Liver (tissue), 9 donors: ENCODE measurements around the gene ANKZF1. TPM values are rescaled to one million over a fixed set of nuclear protein-coding genes. Genes with fewer than 3 reads are reported as not detected.

Experiments used
- DNase-seq: peaks from one replicate; pipeline ENCODE4 v3.0.0-alpha.2; 2017; ENCODE audit warnings: low spot score
- H3K27ac ChIP-seq, 2 donors: one replicate each; pipeline ENCODE4 v1.7.0; 2013; ENCODE audit warnings: inconsistent platforms in 2 of 2, low read length in 2 of 2, control low read depth in 1 of 2, low read depth in 1 of 2, mild to moderate bottlenecking in 1 of 2
- H3K27me3 ChIP-seq, 4 donors: one replicate each; pipeline versions ENCODE4 v1.6.1 to v1.7.0; 2013; ENCODE audit warnings: low read length in 3 of 4, inconsistent platforms in 1 of 4, mild to moderate bottlenecking in 1 of 4, moderate library complexity in 1 of 4; ENCODE audit not compliant: control insufficient read depth in 4 of 4, insufficient read depth in 4 of 4
- H3K36me3 ChIP-seq, 4 donors: one replicate each; pipeline versions ENCODE4 v1.6.1 to v1.7.0; 2013; ENCODE audit warnings: low read length in 3 of 4, mild to moderate bottlenecking in 3 of 4, low read depth in 1 of 4, moderate library complexity in 1 of 4; ENCODE audit not compliant: control insufficient read depth in 4 of 4, insufficient read depth in 3 of 4
- H3K4me1 ChIP-seq, 4 donors: one replicate each; pipeline versions ENCODE4 v1.6.1 to v1.7.0; 2013; ENCODE audit warnings: low read length in 3 of 4, mild to moderate bottlenecking in 3 of 4, moderate library complexity in 1 of 4; ENCODE audit not compliant: control insufficient read depth in 4 of 4, insufficient read depth in 4 of 4
- H3K4me3 ChIP-seq, 3 donors: one replicate each; pipeline versions ENCODE4 v1.6.1 to v1.7.0; 2013; ENCODE audit warnings: low read length in 3 of 3, control low read depth in 1 of 3, low read depth in 1 of 3, mild to moderate bottlenecking in 1 of 3
- H3K9ac ChIP-seq, 2 donors: one replicate each; pipeline ENCODE4 v1.7.0; 2013; ENCODE audit warnings: low read length in 2 of 2, mild to moderate bottlenecking in 2 of 2, moderate library complexity in 2 of 2, control low read depth in 1 of 2, low read depth in 1 of 2
- H3K9me3 ChIP-seq, 4 donors: one replicate each; pipeline versions ENCODE4 v1.6.1 to v1.7.0; 2013; ENCODE audit warnings: low read length in 3 of 4; ENCODE audit not compliant: control insufficient read depth in 4 of 4
- EGR1 ChIP-seq, 2 donors: IDR thresholded peaks; 2 replicates each; pipeline ENCODE4 v1.6.1; 2016 to 2018; ENCODE audit warnings: antibody characterized with exemption in 2 of 2, low read depth in 2 of 2
- FOXA1 ChIP-seq: IDR thresholded peaks from 2 replicates; pipeline ENCODE4 v1.6.1; 2016; ENCODE audit warnings: antibody characterized with exemption
- FOXA2 ChIP-seq: IDR thresholded peaks from 2 replicates; pipeline ENCODE4 v1.6.1; 2016; ENCODE audit warnings: antibody characterized with exemption
- GABPA ChIP-seq, 2 donors: IDR thresholded peaks in 1 of 2; conservative IDR thresholded peaks in 1 of 2; 2 replicates each; pipeline ENCODE4 v1.6.1; 2016; ENCODE audit warnings: antibody characterized with exemption in 2 of 2, mild to moderate bottlenecking in 1 of 2, moderate library complexity in 1 of 2
- HNF4A ChIP-seq, 2 donors: conservative IDR thresholded peaks; 2 replicates each; pipeline ENCODE4 v1.6.1; 2016; ENCODE audit warnings: antibody characterized with exemption in 2 of 2, mild to moderate bottlenecking in 2 of 2
- HNF4G ChIP-seq: IDR thresholded peaks from 2 replicates; pipeline ENCODE4 v1.6.1; 2016; ENCODE audit warnings: antibody characterized with exemption
- JUND ChIP-seq, 2 donors: IDR thresholded peaks; 2 replicates each; pipeline ENCODE4 v1.6.1; 2016; ENCODE audit warnings: antibody characterized with exemption in 2 of 2
- NR2F2 ChIP-seq: IDR thresholded peaks from 2 replicates; pipeline ENCODE4 v1.6.1; 2016; ENCODE audit warnings: antibody characterized with exemption
- RAD21 ChIP-seq, 2 donors: IDR thresholded peaks; 2 replicates each; pipeline ENCODE4 v1.6.1; 2016; ENCODE audit warnings: antibody characterized with exemption in 2 of 2, mild to moderate bottlenecking in 2 of 2
- RXRA ChIP-seq, 2 donors: IDR thresholded peaks; 2 replicates each; pipeline ENCODE4 v1.6.1; 2017 to 2018; ENCODE audit warnings: antibody characterized with exemption in 2 of 2, mild to moderate bottlenecking in 1 of 2
- SP1 ChIP-seq: IDR thresholded peaks from 2 replicates; pipeline ENCODE4 v1.6.1; 2018; ENCODE audit warnings: antibody characterized with exemption, mild to moderate bottlenecking
- TAF1 ChIP-seq: conservative IDR thresholded peaks from 2 replicates; pipeline ENCODE4 v1.6.1; 2016; ENCODE audit warnings: antibody characterized with exemption, mild to moderate bottlenecking
- YY1 ChIP-seq: IDR thresholded peaks from 2 replicates; pipeline ENCODE4 v1.6.1; 2016; ENCODE audit warnings: antibody characterized with exemption, mild to moderate bottlenecking
- WGBS: extraction: QIAGEN DNeasy Blood & Tissue Kit; methylation state at CpG from one replicate; pipeline ENCODE4 v1.1.7; 2013; 5-methylcytosine and 5-hydroxymethylcytosine counted together
- polyA plus RNA-seq, 2 donors: library from polyadenylated mRNA; stranded (reverse) in 1 of 2; unstranded in 1 of 2; fragments of 200-250 nt in 1 of 2; fragments of >200 nt in 1 of 2; fragmentation: Nextera tagmentation in 1 of 2; extraction: Ambion mirVana in 1 of 2; gene quantifications; one replicate each; pipeline versions ENCODE4 v1.2.1 to v1.2.3, GENCODE V29; 2013 to 2015
- total RNA-seq, 2 donors: library from RNA; depleted of rRNA; stranded (reverse); fragments of >200 nt; gene quantifications; one replicate each; pipeline ENCODE4 v1.2.3, GENCODE V29; 2014
- TF ChIP-seq, protein P1 (sequence below): IDR thresholded peaks from 2 replicates; pipeline ENCODE4 v1.6.1; 2016; ENCODE audit warnings: antibody characterized with exemption, mild to moderate bottlenecking
- TF ChIP-seq, protein P2 (sequence below): fragments of 150-350 bp; IDR thresholded peaks from 2 replicates; pipeline ENCODE4 v1.5.1; 2017; ENCODE audit warnings: improper control_type of control experiment, low read depth, low read length; ENCODE audit not compliant: missing input control
- TF ChIP-seq, protein P3 (sequence below): IDR thresholded peaks from 2 replicates; pipeline ENCODE4 v1.6.1; 2016; ENCODE audit warnings: antibody characterized with exemption
- TF ChIP-seq, protein P4 (sequence below): IDR thresholded peaks from 2 replicates; pipeline ENCODE4 v1.6.1; 2016; ENCODE audit warnings: antibody characterized with exemption
- TF ChIP-seq, protein P5 (sequence below): IDR thresholded peaks from 2 replicates; pipeline ENCODE4 v1.6.1; 2016; ENCODE audit warnings: antibody characterized with exemption
- donor health status: healthy.
- donor health status: healthy.
- donor health status: healthy.
- donor health status: healthy.
- donor health status: healthy.

The ANKZF1 gene, protein sequence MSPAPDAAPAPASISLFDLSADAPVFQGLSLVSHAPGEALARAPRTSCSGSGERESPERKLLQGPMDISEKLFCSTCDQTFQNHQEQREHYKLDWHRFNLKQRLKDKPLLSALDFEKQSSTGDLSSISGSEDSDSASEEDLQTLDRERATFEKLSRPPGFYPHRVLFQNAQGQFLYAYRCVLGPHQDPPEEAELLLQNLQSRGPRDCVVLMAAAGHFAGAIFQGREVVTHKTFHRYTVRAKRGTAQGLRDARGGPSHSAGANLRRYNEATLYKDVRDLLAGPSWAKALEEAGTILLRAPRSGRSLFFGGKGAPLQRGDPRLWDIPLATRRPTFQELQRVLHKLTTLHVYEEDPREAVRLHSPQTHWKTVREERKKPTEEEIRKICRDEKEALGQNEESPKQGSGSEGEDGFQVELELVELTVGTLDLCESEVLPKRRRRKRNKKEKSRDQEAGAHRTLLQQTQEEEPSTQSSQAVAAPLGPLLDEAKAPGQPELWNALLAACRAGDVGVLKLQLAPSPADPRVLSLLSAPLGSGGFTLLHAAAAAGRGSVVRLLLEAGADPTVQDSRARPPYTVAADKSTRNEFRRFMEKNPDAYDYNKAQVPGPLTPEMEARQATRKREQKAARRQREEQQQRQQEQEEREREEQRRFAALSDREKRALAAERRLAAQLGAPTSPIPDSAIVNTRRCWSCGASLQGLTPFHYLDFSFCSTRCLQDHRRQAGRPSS
- 10 to 100 TPM; 15.5 to 30.6 TPM for total RNA-seq
- polyA plus RNA-seq = 10 to 100 TPM in 1 of 2 donors, 1 to 10 TPM in 1; 9.0 to 25.5 TPM

DNA sequence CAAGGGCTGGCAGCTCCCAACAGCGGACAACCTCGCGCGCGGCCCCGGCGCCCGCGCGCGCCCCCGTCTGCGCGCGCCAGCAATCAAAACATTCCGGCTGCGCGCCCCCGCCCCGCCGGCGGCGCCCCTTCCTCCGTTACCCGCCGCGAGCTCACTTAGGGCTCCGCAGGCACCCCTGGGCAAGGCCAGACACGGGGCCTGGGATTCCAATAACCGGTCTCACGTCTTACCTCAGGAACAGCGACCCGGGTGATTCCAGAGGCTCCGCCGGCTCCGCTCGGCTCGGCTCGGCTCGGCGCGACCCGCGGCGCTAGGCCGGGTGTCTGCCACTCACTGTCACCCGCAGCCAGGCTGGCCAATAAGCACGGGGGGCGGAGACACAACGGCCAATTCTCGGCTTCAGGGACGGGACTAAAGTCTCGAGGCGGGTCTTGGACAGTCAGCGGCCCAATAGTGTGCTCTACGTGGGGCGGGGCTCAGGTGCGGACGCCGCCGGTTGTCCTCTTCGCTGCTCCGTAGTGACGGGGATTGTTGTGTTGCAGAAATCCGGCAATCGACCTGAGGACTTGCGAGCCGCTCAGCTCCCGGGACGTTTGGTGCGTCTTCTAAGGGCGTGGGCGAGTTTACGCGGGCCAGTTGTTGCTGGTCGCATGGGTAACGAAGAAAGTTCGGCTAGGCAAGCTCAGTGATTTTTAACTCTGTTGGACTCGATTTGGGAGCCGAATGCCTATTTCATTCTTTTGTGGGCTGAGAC lies at the start of gene ANKZF1, which contains the start of gene ATG9A:
Gene ANKZF1 (plus strand): TSS at position 502 of the 754 bp plus-strand sequence. CDS start 452 bp downstream, outside the sequence.
Gene ATG9A (minus strand): TSS at position 332 of the 754 bp plus-strand sequence. CDS start 1,612 bp downstream, outside the sequence.
- peaks cover 2 to 41% (median 36%) of the 10 kb centered on the region in 4 donors for H3K36me3 ChIP-seq
- DNase-seq = peak; percentile 98

More for the DNA sequence above, at the start of gene ANKZF1, which contains the start of gene ATG9A:
- H3K4me3 ChIP-seq = peak within 1 kb of the TSS; percentile 87 to 97 (median 89)
- no peaks in the 10 kb centered on the region for H3K27me3 ChIP-seq
- peak within 1 kb of the TSS; percentile 90 to 97 for H3K27ac ChIP-seq
- H3K9ac ChIP-seq = peak within 1 kb of the TSS; percentile 85 to 94
- WGBS = under 1% methylated on average over 80 of the region's 80 CpGs
- peaks cover 7 to 22% (median 18%) of the 10 kb centered on the region in 4 donors for H3K4me1 ChIP-seq
- H3K9me3 ChIP-seq = no peaks in the 10 kb centered on the region
- no peak for TF ChIP-seq NR2F2
- TF ChIP-seq, protein P1, sequence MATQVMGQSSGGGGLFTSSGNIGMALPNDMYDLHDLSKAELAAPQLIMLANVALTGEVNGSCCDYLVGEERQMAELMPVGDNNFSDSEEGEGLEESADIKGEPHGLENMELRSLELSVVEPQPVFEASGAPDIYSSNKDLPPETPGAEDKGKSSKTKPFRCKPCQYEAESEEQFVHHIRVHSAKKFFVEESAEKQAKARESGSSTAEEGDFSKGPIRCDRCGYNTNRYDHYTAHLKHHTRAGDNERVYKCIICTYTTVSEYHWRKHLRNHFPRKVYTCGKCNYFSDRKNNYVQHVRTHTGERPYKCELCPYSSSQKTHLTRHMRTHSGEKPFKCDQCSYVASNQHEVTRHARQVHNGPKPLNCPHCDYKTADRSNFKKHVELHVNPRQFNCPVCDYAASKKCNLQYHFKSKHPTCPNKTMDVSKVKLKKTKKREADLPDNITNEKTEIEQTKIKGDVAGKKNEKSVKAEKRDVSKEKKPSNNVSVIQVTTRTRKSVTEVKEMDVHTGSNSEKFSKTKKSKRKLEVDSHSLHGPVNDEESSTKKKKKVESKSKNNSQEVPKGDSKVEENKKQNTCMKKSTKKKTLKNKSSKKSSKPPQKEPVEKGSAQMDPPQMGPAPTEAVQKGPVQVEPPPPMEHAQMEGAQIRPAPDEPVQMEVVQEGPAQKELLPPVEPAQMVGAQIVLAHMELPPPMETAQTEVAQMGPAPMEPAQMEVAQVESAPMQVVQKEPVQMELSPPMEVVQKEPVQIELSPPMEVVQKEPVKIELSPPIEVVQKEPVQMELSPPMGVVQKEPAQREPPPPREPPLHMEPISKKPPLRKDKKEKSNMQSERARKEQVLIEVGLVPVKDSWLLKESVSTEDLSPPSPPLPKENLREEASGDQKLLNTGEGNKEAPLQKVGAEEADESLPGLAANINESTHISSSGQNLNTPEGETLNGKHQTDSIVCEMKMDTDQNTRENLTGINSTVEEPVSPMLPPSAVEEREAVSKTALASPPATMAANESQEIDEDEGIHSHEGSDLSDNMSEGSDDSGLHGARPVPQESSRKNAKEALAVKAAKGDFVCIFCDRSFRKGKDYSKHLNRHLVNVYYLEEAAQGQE = no peak
- TF ChIP-seq JUND (IDR thresholded peaks at IDR 0.05) = peak in 1 of 2 donors; percentile 69
- peak; percentile 38 to 54 for TF ChIP-seq RAD21 (IDR thresholded peaks at IDR 0.05)
- no peak for TF ChIP-seq HNF4G
- no peak for TF ChIP-seq FOXA1
- TF ChIP-seq SP1 = peak; percentile 95
- TF ChIP-seq, protein P2, sequence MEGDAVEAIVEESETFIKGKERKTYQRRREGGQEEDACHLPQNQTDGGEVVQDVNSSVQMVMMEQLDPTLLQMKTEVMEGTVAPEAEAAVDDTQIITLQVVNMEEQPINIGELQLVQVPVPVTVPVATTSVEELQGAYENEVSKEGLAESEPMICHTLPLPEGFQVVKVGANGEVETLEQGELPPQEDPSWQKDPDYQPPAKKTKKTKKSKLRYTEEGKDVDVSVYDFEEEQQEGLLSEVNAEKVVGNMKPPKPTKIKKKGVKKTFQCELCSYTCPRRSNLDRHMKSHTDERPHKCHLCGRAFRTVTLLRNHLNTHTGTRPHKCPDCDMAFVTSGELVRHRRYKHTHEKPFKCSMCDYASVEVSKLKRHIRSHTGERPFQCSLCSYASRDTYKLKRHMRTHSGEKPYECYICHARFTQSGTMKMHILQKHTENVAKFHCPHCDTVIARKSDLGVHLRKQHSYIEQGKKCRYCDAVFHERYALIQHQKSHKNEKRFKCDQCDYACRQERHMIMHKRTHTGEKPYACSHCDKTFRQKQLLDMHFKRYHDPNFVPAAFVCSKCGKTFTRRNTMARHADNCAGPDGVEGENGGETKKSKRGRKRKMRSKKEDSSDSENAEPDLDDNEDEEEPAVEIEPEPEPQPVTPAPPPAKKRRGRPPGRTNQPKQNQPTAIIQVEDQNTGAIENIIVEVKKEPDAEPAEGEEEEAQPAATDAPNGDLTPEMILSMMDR = no peak
- TF ChIP-seq, protein P3, sequence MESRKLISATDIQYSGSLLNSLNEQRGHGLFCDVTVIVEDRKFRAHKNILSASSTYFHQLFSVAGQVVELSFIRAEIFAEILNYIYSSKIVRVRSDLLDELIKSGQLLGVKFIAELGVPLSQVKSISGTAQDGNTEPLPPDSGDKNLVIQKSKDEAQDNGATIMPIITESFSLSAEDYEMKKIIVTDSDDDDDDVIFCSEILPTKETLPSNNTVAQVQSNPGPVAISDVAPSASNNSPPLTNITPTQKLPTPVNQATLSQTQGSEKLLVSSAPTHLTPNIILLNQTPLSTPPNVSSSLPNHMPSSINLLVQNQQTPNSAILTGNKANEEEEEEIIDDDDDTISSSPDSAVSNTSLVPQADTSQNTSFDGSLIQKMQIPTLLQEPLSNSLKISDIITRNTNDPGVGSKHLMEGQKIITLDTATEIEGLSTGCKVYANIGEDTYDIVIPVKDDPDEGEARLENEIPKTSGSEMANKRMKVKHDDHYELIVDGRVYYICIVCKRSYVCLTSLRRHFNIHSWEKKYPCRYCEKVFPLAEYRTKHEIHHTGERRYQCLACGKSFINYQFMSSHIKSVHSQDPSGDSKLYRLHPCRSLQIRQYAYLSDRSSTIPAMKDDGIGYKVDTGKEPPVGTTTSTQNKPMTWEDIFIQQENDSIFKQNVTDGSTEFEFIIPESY = peak; percentile 98
- TF ChIP-seq, protein P4, sequence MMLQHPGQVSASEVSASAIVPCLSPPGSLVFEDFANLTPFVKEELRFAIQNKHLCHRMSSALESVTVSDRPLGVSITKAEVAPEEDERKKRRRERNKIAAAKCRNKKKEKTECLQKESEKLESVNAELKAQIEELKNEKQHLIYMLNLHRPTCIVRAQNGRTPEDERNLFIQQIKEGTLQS = peak; percentile 43
- peak; percentile 59 to 74 for TF ChIP-seq EGR1 (IDR thresholded peaks at IDR 0.05; ENCODE audit: low read depth in 2 of 2)
- TF ChIP-seq HNF4A (conservative IDR thresholded peaks at IDR 0.05) = peak; percentile 52 to 62
- peak; percentile 73 for TF ChIP-seq TAF1
- peak; percentile 57 to 61 for TF ChIP-seq RXRA (IDR thresholded peaks at IDR 0.05)
- peak; percentile 88 for TF ChIP-seq YY1
- peak in 1 of 2 donors; percentile 78 for TF ChIP-seq GABPA (IDR thresholded peaks at IDR 0.05 in 1 of 2, conservative IDR thresholded peaks at IDR 0.05 in 1 of 2)
- TF ChIP-seq, protein P5, sequence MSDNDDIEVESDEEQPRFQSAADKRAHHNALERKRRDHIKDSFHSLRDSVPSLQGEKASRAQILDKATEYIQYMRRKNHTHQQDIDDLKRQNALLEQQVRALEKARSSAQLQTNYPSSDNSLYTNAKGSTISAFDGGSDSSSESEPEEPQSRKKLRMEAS = no peak
- no peak for TF ChIP-seq FOXA2
